GM19372 (cell line): ENCODE measurements around the gene CYSRT1.

Source experiments
- ATAC-seq: cut with Tn5 transposase; IDR thresholded peaks from one replicate; pipeline ENCODE4 v1.9.1; 2021; ENCODE audit warnings: mild to moderate bottlenecking, low read depth, moderate library complexity; ENCODE audit not compliant: unreplicated experiment

CYSRT1 gene

DNA sequence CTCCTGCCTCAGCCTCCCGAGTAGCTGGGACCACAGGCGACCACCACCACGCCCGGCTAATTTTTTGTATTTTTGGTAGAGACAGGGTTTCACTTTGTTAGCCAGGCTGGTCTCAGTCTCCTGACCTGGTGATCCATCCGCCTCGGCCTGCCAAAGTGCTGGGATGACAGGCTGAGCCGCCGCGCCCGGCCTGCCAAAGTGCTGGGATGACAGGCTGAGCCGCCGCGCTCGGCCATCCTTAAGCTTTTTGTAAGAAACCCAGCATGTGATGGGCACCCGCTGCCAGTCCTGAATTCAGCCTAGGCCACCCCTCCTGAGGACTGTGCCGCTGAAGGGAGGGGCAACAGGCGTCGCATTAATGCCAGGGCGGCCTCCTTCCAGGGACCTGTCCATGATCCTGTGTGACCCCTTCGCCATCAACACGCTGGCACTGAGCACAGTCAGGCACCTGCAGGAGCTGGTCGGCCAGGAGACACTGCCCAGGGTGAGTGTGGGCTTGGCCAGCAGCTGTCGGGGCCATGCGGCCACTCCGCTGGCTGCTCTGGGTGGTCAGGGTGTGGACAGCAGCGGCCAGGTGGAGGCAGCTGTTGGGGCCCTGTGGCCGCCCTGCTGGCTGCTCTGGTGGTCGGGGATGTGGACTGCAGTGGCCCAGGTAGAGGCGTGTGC lies 40.7 kb downstream of the CYSRT1 start:
- ATAC-seq = no peak

DNA sequence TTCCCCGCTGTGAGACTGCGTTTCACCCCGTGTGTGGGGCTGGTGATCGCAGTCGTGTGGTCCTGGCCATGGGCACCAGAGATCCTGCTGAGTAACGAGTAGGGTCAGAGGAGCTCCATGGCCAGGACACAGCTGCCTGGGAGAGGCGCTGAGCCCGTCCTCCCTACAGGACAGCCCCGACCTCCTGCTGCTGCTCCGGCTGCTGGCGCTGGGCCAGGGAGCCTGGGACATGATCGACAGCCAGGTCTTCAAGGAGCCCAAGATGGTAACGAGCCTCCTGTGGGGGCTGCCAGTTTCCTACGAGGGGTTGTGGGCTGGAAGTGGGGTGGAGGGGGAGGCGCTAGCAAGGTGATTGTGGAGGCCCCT lies 41.2 kb downstream of the CYSRT1 start:
- no peak for ATAC-seq

DNA sequence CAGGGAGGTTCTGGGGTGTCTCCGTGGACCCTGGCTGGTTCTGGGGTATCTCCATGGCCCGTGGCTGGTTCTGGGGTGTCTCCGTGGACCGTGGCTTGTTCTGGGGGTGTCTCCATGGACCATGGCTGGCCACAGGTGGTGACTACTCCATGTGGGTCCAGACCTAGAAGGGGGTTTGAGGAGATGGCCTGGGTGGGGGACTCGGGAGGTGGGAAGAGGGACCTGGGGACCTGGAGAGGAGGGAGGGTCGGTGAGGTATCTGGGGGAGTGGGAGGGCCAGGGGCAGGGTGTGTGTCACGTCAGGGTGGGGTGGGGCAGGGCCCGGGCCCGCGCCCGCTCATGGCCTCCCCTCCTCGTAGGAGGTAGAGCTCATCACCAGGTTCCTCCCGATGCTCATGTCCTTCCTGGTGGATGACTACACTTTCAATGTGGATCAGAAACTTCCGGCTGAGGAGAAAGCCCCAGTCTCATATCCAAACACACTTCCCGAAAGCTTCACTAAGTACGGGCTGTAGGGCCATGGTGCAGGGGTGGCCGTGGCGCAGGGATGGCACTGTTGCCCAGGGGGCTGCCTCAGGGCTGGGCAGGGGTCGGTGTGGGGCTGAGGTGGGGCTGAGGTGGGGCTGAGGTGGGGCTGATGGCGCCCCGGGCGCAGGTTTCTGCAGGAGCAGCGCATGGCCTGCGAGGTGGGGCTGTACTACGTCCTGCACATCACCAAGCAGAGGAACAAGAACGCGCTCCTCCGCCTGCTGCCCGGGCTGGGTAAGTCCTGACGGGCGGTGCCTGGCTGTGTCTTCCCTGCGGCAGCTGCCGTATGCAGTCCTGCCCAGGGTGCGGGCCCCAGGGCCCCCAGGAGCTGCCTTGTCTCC lies 41.8 kb downstream of the CYSRT1 start:
- ATAC-seq = no peak

GRCh38 chr9:137267933-137268355 lies 43.0 kb downstream of the CYSRT1 start:
- no peak for ATAC-seq

DNA sequence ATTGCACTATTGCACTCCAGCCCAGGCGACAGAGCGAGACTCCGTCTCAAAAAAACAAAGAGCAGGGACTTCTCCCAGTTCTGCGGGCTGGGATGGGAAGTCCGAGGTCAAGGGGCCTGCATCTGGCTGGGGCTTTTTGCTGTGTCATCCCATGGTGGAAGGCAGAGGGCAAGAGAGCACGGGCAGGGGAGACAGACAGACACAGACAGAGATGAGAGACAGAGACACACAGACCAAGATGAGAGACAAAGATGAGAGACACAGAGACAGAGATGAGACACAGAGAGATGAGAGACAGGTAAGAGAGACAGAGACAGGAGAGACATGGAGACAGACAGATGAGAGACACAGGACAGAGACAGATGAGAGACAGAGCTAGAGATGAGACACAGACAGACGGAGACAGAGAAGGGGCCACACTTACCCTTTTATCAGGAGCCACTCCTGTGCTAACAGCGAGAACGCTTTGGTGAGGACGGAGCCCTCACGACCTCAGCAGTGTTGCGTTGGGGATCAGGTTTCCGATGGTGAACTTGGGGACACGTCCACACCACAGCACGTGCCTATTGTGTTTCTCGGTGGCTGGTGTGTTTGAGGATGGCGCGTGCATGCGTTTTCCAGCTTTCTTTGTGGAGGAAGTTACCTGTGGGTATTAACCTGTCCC lies 43.7 kb downstream of the CYSRT1 start:
- ATAC-seq = no peak

DNA sequence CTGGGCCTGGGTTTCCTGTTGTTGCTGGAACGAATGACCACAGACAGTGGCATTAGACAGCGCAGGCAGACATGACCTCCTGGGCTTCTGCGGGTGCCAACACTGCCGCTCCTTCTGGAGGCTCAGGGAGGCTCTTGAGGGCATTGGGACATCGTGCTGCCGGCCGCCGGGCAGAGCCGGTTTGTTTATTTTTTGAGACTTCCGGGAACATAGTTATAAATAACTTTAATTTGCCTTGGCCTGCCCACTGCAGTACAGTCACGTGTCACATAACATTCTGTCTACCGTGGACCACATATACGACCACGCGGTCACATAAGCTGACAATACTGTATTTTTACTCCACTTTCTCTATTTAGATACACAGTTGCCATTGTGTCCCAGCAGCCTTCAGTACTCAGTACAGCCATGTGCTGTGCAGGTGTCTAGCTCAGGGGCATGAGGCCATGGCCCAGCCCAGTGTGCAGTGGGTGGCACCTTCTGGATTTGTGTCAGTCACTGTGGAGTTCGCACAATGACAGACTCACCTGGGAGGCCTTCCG lies 44.3 kb downstream of the CYSRT1 start:
- ATAC-seq = no peak

DNA sequence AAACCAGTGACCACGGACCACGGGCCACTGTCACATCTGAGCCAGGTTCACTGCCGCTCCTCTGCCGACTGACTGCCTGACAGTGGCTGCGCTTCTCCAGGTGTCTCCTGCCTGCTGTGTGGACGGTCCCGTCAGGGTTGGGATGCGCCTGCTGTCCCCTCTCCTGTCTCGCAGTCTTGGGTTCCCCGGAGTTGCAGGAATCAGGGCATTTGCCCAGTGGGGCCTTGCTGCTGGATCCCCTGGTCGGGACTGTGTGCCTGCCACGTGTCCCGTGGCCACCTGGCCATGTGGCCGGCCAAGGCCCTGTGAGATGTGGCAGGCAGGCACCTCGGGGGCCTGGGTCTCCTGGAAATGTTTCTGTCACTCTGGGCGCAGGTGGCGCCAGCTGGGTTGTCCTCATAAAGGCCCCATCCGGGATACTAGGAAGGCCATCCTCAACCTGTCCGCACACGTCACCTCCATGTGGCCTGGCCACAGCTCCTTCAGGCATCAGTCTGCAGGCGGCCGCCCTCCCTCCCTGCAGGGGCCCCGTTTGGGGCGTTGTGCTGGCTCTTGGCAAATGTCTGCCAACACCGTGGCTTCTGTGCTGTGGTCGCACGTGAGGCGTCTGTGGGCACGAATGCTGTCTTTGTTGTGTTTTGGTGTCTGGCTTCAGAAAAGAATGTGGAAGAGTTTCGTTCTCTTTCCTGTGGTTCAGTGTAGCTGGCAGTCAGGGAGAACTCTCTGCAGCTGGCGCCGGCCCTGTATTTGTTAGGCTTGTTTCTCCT lies 46.1 kb downstream of the CYSRT1 start:
- no peak for ATAC-seq

GRCh38 chr9:137271696-137272076 lies 46.7 kb downstream of the CYSRT1 start:
- ATAC-seq = no peak

DNA sequence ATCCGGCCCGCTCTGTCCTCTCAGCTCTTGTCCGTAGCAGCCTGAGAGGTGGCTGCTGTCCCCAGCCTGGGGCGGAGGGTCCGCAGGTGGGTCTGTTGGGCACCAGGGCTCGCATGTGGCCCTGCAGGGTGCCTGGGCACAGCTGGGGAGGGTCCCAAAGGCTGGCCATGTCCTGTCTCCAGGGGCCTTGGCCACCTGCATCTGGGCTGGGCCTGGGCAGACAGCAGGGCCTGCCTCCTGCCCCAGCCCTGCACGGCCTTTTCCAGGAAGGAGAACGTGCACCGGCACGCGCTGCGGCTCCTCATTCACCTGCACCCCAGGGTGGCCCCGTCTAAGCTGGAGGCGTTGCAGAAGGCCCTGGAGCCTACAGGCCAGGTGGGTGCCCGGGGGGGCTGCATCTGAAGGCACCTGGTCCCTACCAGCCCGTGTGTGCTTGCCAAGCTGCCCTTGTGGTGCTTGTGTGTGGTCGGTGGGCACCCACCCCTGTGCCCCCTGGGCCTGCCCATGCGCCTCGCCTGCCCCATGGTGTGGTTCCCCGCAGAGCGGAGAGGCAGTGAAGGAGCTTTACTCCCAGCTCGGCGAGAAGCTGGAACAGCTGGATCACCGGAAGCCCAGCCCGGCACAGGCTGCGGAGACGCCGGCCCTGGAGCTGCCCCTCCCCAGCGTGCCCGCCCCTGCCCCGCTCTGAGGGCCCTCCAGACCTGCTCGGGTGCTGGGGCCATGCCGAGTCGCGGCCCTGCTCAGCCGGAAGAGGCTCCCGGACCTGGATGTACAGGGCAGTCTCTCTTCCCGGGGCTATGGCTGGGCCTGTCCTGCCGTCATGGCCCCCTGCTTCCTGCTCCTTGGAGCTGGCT lies 47.5 kb downstream of the CYSRT1 start:
- no peak for ATAC-seq

DNA sequence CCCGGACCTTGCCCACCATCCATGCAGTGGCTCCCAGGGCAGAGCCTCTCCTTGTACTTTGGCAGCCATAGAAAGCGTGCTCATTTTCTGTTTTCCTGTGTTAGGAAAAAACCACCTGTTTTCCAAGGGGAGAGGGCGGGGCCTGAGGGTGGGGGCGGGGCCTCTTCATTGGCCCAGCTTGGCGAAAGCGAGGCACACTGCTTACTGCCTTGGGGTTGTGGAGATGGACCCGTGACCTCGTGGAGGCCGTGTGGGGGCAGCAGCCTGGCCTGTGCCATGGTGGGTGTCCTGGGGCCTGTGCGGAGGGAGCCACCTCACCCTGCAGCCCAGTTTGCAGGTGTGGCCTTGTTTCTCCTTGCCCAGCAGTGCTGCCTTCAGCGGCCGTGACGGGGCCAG lies 48.1 kb downstream of the CYSRT1 start:
- no peak for ATAC-seq

GRCh38 chr9:137273611-137274320 lies 48.8 kb downstream of the CYSRT1 start:
- ATAC-seq = no peak

GRCh38 chr9:137275203-137275587 lies 50.2 kb downstream of the CYSRT1 start:
- ATAC-seq = no peak
